Hepatocyte (in vitro differentiated cells): ENCODE results near the gene CPT1B. TPM values are rescaled to one million over a fixed set of nuclear protein-coding genes. Genes with fewer than 3 reads are reported as not detected.

ENCODE experiments used
- DNase-seq: peaks from one replicate; pipeline ENCODE4 v3.0.0-alpha.2; 2016; ENCODE audit warnings: low spot score
- H2AFZ ChIP-seq: fragments of 200-600 bp; sonication (generic); 2 replicates; pipeline ENCODE4 v1.6.0; 2016; ENCODE audit warnings: antibody characterized with exemption, mild to moderate bottlenecking
- H3K27ac ChIP-seq: fragments of 200-600 bp; sonication (generic); 2 replicates; pipeline ENCODE4 v1.5.1; 2016; ENCODE audit warnings: mild to moderate bottlenecking
- H3K27me3 ChIP-seq: fragments of 200-600 bp; sonication (generic); 2 replicates; pipeline ENCODE4 v1.6.1; 2016
- H3K36me3 ChIP-seq: fragments of 200-600 bp; sonication (generic); replicated peaks from 2 replicates; pipeline ENCODE4 v1.5.1; 2016; ENCODE audit warnings: low read depth; ENCODE audit not compliant: insufficient read depth
- H3K4me1 ChIP-seq: fragments of 200-600 bp; sonication (generic); 2 replicates; pipeline ENCODE4 v1.5.1; 2016; ENCODE audit warnings: mild to moderate bottlenecking, moderate library complexity; ENCODE audit not compliant: insufficient read depth
- H3K4me2 ChIP-seq: fragments of 200-600 bp; sonication (generic); 2 replicates; pipeline ENCODE4 v1.6.0; 2016
- H3K4me3 ChIP-seq: fragments of 200-600 bp; sonication (generic); 2 replicates; pipeline ENCODE4 v1.5.1; 2016; ENCODE audit warnings: mild to moderate bottlenecking
- H3K79me2 ChIP-seq: fragments of 200-600 bp; sonication (generic); 2 replicates; pipeline ENCODE4 v1.6.0; 2017; ENCODE audit warnings: mild to moderate bottlenecking
- H3K9me2 ChIP-seq: fragments of 200-600 bp; sonication (generic); replicated peaks from 2 replicates; pipeline ENCODE4 v1.6.0; 2017; ENCODE audit warnings: mild to moderate bottlenecking; ENCODE audit not compliant: insufficient read depth
- H3K9me3 ChIP-seq: fragments of 200-600 bp; sonication (generic); 2 replicates; pipeline ENCODE4 v1.5.1; 2016; ENCODE audit warnings: low read depth, mild to moderate bottlenecking
- H4K20me1 ChIP-seq: fragments of 200-600 bp; sonication (generic); 2 replicates; pipeline ENCODE4 v1.6.0; 2016; ENCODE audit warnings: mild to moderate bottlenecking; ENCODE audit not compliant: insufficient read depth, poor library complexity, severe bottlenecking
- EZH2 ChIP-seq: fragments of 200-600 bp; sonication (generic); IDR thresholded peaks from 2 replicates; pipeline ENCODE4 v1.6.1; 2016; ENCODE audit warnings: antibody characterized with exemption, mild to moderate bottlenecking, borderline replicate concordance
- EZH2phosphoT487 ChIP-seq: fragments of 200-600 bp; sonication (generic); IDR thresholded peaks from one replicate; pipeline ENCODE4 v1.6.1; 2018; ENCODE audit warnings: antibody characterized with exemption, mild to moderate bottlenecking, low read depth, moderate library complexity; ENCODE audit not compliant: unreplicated experiment, severe bottlenecking
- WGBS: methylation state at CpG from one replicate; pipeline ENCODE4 v1.1.6; 2016; ENCODE audit warnings: low lambda C conversion rate; ENCODE audit errors: missing lambda C conversion rate; 5-methylcytosine and 5-hydroxymethylcytosine counted together
- polyA plus RNA-seq: library from polyadenylated mRNA; unstranded; fragments of >200 nt; fragmentation: Nextera tagmentation; extraction: Ambion mirVana; gene quantifications from 2 replicates; pipeline ENCODE4 v1.2.1, GENCODE V29; 2016
- total RNA-seq: library from RNA; depleted of rRNA; stranded (reverse); fragments of >200 nt; gene quantifications from 2 replicates; pipeline ENCODE4 v1.2.3, GENCODE V29; 2014
- TF ChIP-seq, protein P1 (sequence below): fragments of 200-600 bp; sonication (generic); IDR thresholded peaks from 2 replicates; pipeline ENCODE4 v1.5.1; 2016; ENCODE audit warnings: antibody characterized with exemption, mild to moderate bottlenecking; ENCODE audit not compliant: poor library complexity

CPT1B gene
- total and polyA plus RNA-seq, 2 experiments from 2014 or later: 27.5 to 64.0 TPM

GRCh38 chr22:50612168-50612527 lies 33.9 kb upstream of the CPT1B start:
- Histone ChIP-seq H3K4me1 (no peaks in the 10 kb centered on the region), H4K20me1 (no peaks in the 10 kb centered on the region), H3K4me3 (no peak overlapping the region), H3K4me2 (no peak overlapping the region), H2AFZ (no peak overlapping the region), H3K79me2 (no peaks in the 10 kb centered on the region), H3K9me3 (no peaks in the 10 kb centered on the region), H3K27ac (no peak overlapping the region), H3K36me3 (no peaks in the 10 kb centered on the region), H3K27me3 (no peaks in the 10 kb centered on the region), H3K9me2 (no peaks in the 10 kb centered on the region)
- 71% methylated on average over 6 of the region's 6 CpGs for WGBS
- TF ChIP-seq EZH2 (no peak), EZH2phosphoT487 (no peak)
- TF ChIP-seq, protein P1, sequence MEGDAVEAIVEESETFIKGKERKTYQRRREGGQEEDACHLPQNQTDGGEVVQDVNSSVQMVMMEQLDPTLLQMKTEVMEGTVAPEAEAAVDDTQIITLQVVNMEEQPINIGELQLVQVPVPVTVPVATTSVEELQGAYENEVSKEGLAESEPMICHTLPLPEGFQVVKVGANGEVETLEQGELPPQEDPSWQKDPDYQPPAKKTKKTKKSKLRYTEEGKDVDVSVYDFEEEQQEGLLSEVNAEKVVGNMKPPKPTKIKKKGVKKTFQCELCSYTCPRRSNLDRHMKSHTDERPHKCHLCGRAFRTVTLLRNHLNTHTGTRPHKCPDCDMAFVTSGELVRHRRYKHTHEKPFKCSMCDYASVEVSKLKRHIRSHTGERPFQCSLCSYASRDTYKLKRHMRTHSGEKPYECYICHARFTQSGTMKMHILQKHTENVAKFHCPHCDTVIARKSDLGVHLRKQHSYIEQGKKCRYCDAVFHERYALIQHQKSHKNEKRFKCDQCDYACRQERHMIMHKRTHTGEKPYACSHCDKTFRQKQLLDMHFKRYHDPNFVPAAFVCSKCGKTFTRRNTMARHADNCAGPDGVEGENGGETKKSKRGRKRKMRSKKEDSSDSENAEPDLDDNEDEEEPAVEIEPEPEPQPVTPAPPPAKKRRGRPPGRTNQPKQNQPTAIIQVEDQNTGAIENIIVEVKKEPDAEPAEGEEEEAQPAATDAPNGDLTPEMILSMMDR: no peak
- DNase-seq: no peak

- DNase-seq: no peak
- Histone ChIP-seq H3K79me2 (no peaks in the 10 kb centered on the region), H3K4me2 (no peak overlapping the region), H3K36me3 (no peaks in the 10 kb centered on the region), H4K20me1 (no peaks in the 10 kb centered on the region), H3K27me3 (no peaks in the 10 kb centered on the region), H3K4me1 (no peaks in the 10 kb centered on the region), H3K4me3 (no peak overlapping the region), H3K9me3 (no peaks in the 10 kb centered on the region), H3K9me2 (no peaks in the 10 kb centered on the region), H3K27ac (no peak overlapping the region), H2AFZ (no peak overlapping the region)
- TF ChIP-seq, protein P1: no peak
- TF ChIP-seq EZH2phosphoT487: no peak
- no peak for TF ChIP-seq EZH2
- WGBS: 91% methylated on average over 25 of the region's 26 CpGs
Measured at GRCh38 chr22:50611341-50612060, 33.3 kb upstream of the CPT1B start.

- H3K27me3 ChIP-seq: no peaks in the 10 kb centered on the region
- WGBS: 93% methylated on average over 17 of the region's 17 CpGs
Measured at GRCh38 chr22:50610581-50610980, 32.4 kb upstream of the CPT1B start.

More at GRCh38 chr22:50610581-50610980, 32.4 kb upstream of the CPT1B start:
- H3K79me2 ChIP-seq: no peaks in the 10 kb centered on the region
- no peaks in the 10 kb centered on the region for H3K36me3 ChIP-seq
- no peak for DNase-seq
- no peaks in the 10 kb centered on the region for H3K9me3 ChIP-seq
- no peak overlapping the region for H3K4me2 ChIP-seq
- H3K27ac ChIP-seq: no peak overlapping the region
- H2AFZ ChIP-seq: no peak overlapping the region
- TF ChIP-seq, protein P1: no peak
- TF ChIP-seq EZH2 (no peak), EZH2phosphoT487 (no peak)
- no peak overlapping the region for H3K4me3 ChIP-seq
- no peaks in the 10 kb centered on the region for H3K4me1 ChIP-seq
- no peaks in the 10 kb centered on the region for H4K20me1 ChIP-seq
- no peaks in the 10 kb centered on the region for H3K9me2 ChIP-seq
